HL-60 (cell line): ENCODE results near the gene POLG2.

Experiments
- DNase-seq, 2 experiments: peaks; one replicate each; pipeline ENCODE4 v3.0.0-alpha.2; 2010 to 2020; ENCODE audit warnings: low read depth in 1 of 2, low spot score in 1 of 2
- H3K27ac ChIP-seq: fragments of 250-450 bp; sonication (Bioruptor Pico); replicated peaks from 2 replicates; pipeline ENCODE4 v1.5.1; 2020; ENCODE audit warnings: mild to moderate bottlenecking, moderate library complexity
- H3K27me3 ChIP-seq: fragments of 250-450 bp; sonication (Bioruptor Pico); 2 replicates; pipeline ENCODE4 v1.5.1; 2021; ENCODE audit warnings: mild to moderate bottlenecking, moderate library complexity; ENCODE audit not compliant: insufficient read depth, poor library complexity, severe bottlenecking
- H3K4me3 ChIP-seq: replicated peaks from 2 replicates; pipeline ENCODE4 v1.5.1; 2011; ENCODE audit warnings: mild to moderate bottlenecking, control low read depth, low read length; ENCODE audit not compliant: insufficient read depth
- GABPA ChIP-seq: IDR thresholded peaks from 2 replicates; pipeline ENCODE4 v1.6.1; 2012; ENCODE audit warnings: low read depth
- POLR2AphosphoS5 ChIP-seq: IDR thresholded peaks from 2 replicates; pipeline ENCODE4 v1.6.1; 2012; ENCODE audit warnings: low read depth
- SPI1 ChIP-seq: IDR thresholded peaks from 2 replicates; pipeline ENCODE4 v1.6.1; 2012; ENCODE audit warnings: low read depth, mild to moderate bottlenecking, borderline replicate concordance
- TF ChIP-seq, protein P1 (sequence below): IDR thresholded peaks from 2 replicates; pipeline ENCODE4 v1.6.1; 2012; ENCODE audit warnings: low read depth; ENCODE audit not compliant: insufficient replicate concordance
- TF ChIP-seq, protein P2 (sequence below): IDR thresholded peaks from one replicate; pipeline ENCODE4 v1.5.1; 2011; ENCODE audit warnings: low read length, control low read depth, inconsistent platforms; ENCODE audit not compliant: insufficient read depth

Gene POLG2

DNA sequence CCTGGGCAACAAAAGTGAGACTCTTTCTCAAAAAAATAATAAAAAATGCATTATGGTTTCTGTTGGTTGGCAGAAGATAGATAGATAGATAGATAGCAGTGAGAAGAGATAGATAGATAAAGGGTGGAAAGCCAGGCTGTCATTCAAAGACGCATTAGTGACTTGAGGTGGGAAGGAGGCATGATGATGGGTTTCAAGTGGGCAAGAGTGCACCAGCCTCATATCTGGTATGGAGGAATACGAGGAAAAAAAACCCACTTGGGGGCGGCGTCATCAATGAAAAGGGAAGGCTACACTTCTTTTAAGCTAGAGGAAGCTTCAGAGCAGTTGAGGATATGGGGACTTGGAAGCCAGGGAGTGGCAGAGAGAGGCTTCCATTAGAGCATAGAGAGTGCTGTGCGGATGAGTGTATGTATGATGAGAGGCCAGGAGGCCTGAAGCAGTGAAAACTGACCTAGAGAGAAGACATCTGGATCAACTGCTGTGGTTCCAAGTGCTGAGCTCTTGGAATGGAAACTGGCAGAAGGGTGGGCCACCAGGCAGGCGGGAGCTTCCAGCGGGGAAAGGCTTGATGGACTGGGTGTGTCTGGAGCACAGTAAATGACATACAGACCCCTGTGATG, 41.8 kb upstream of the POLG2 start:
- H3K4me3 ChIP-seq, result no peak overlapping the region
- H3K27ac ChIP-seq, result no peak overlapping the region
- H3K27me3 ChIP-seq, result no peaks in the 10 kb centered on the region
- DNase-seq, result no peak
- TF ChIP-seq SPI1, result no peak
- TF ChIP-seq, protein P1, sequence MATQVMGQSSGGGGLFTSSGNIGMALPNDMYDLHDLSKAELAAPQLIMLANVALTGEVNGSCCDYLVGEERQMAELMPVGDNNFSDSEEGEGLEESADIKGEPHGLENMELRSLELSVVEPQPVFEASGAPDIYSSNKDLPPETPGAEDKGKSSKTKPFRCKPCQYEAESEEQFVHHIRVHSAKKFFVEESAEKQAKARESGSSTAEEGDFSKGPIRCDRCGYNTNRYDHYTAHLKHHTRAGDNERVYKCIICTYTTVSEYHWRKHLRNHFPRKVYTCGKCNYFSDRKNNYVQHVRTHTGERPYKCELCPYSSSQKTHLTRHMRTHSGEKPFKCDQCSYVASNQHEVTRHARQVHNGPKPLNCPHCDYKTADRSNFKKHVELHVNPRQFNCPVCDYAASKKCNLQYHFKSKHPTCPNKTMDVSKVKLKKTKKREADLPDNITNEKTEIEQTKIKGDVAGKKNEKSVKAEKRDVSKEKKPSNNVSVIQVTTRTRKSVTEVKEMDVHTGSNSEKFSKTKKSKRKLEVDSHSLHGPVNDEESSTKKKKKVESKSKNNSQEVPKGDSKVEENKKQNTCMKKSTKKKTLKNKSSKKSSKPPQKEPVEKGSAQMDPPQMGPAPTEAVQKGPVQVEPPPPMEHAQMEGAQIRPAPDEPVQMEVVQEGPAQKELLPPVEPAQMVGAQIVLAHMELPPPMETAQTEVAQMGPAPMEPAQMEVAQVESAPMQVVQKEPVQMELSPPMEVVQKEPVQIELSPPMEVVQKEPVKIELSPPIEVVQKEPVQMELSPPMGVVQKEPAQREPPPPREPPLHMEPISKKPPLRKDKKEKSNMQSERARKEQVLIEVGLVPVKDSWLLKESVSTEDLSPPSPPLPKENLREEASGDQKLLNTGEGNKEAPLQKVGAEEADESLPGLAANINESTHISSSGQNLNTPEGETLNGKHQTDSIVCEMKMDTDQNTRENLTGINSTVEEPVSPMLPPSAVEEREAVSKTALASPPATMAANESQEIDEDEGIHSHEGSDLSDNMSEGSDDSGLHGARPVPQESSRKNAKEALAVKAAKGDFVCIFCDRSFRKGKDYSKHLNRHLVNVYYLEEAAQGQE, result no peak
- TF ChIP-seq GABPA, result no peak
- no peak for TF ChIP-seq POLR2AphosphoS5
- TF ChIP-seq, protein P2, sequence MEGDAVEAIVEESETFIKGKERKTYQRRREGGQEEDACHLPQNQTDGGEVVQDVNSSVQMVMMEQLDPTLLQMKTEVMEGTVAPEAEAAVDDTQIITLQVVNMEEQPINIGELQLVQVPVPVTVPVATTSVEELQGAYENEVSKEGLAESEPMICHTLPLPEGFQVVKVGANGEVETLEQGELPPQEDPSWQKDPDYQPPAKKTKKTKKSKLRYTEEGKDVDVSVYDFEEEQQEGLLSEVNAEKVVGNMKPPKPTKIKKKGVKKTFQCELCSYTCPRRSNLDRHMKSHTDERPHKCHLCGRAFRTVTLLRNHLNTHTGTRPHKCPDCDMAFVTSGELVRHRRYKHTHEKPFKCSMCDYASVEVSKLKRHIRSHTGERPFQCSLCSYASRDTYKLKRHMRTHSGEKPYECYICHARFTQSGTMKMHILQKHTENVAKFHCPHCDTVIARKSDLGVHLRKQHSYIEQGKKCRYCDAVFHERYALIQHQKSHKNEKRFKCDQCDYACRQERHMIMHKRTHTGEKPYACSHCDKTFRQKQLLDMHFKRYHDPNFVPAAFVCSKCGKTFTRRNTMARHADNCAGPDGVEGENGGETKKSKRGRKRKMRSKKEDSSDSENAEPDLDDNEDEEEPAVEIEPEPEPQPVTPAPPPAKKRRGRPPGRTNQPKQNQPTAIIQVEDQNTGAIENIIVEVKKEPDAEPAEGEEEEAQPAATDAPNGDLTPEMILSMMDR, result no peak

DNA sequence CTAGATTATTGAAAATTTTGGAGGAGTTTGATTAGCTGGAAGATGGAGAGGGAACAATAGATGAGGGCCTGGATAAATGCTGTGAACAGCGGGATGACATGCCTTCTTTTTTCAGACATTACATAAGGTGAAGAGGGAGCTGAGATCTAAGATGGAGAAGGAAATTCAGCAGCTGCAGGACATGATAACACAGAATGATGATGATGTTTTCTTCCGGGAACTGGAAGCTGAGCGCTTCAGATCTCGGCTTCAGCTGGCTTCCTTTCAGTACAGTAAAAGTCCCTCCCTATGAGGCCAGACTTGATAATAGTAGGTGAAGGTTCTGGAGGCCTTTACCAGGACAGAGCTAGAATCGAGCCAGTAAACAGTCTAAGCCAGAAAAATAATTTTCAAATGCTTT, 40.6 kb upstream of the POLG2 start:
- H3K4me3 ChIP-seq, result no peak overlapping the region
- no peaks in the 10 kb centered on the region for H3K27me3 ChIP-seq
- TF ChIP-seq, protein P2, result no peak
- no peak for TF ChIP-seq GABPA
- TF ChIP-seq, protein P1, result no peak
- TF ChIP-seq SPI1, result no peak
- no peak for TF ChIP-seq POLR2AphosphoS5
- H3K27ac ChIP-seq, result no peak overlapping the region
- no peak for DNase-seq

DNA sequence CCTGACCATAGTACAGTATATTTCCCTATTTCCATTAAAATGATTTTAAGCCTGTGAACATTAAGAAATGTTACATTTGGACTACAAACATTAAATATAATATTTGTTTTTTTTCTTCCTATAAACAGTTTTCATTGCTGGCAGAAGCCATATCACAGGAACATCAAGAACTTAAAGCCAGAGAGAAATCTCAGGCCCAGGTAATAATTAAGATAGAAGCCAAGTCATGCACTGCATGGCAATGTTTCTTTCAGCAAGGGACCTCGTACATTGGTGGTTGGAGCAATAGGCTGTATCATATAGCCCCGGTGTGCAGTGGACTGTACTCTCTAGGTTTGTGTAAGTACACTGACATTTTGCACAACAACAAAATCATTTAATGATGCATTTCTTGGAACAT, 40.1 kb upstream of the POLG2 start:
- Histone ChIP-seq H3K27me3 (no peaks in the 10 kb centered on the region), H3K4me3 (no peak overlapping the region), H3K27ac (no peak overlapping the region)
- DNase-seq, result no peak
- TF ChIP-seq, protein P1, result no peak
- TF ChIP-seq SPI1 (no peak), POLR2AphosphoS5 (no peak), GABPA (no peak)
- TF ChIP-seq, protein P2, result no peak
